Fibroblast of skin of back (primary cell): ENCODE data around the gene ATM.
"Not testable (repeated sequence)": the region's sequence is repeated elsewhere in the genome, so short reads cannot be mapped to it uniquely, and the experiment has no call there.

Experiments
- DNase-seq: peaks from one replicate; pipeline ENCODE4 v3.0.0-alpha.2; 2013

Gene ATM

DNA sequence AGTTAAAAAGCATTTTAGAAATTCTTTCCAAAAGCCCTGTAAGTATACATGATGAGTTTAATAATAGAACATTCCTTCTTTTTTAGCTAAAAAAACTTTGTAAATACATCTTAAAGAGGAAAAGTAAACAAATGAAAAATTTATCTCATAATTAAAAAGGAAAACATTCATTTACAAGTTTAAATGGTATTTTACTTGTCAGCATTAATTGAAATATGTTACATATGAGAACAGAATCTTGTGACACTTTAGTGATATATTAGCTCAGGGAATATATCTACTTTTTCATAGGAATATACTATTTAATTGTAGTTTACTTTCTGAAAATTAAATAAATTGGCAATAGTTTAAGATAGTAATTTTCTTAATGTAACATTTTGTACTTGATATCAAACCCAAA is 66.2 kb downstream of the ATM start:
- DNase-seq: not testable (repeated sequence)

DNA sequence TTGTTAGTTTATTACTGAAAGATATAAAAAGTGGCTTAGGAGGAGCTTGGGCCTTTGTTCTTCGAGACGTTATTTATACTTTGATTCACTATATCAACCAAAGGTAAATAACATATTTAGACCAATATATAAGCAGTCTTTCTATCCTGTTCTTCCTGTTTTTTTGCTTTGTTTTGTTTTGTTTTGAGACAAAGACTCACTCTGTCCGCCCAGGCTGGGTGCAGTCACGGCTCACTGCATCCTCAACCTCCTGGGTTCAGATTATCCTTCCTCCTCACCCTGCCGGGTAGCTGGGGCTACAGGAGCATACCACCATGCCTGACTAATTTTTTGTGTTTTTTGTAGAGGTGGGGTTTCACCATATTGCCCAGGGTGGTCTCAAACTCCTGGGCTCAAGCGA is 66.8 kb downstream of the ATM start:
- no peak for DNase-seq

DNA sequence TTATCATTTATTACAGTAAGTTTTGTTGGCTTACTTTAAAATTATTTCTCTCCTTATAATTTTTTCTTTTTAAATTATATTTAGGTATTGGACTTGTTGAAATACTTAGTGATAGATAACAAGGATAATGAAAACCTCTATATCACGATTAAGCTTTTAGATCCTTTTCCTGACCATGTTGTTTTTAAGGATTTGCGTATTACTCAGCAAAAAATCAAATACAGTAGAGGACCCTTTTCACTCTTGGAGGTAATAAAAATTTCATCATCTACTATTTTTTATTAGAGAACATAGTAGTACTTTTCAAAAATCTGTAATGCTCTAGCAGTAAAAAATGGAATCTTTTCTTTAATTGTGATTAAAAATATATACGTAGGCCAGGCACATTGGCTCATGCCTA is 70.4 kb downstream of the ATM start:
- no peak for DNase-seq

DNA sequence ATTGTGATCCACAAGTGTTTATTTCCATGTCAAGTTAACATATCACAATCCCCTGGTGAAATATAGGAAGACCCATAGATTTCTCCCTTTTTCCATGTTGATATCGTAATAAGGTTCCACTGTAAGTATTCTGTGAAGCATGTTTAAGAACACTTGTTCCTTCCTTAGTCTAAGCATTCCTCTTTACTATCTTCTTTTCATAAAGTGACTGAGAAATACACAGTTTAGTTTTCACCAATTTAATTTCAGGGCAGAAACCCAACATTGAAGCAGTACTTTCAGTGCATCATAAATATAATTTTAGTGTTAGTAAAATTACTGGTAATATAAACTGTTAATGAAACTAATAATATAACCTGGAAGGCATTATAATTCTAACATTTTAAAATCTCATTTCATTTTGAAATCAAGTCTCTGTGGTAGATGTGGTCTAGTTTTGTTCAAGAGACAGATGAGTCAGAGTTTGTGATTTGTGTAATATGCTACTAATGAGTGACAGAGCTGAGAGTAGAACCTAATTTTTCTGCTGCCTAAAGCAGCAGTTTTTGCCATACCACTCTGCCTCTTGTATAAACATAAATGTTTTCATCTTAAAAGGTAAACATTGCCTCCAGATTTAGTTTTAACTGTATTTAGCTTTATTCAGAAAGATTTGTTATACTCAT is 79.4 kb downstream of the ATM start:
- peak; percentile 36 for DNase-seq

DNA sequence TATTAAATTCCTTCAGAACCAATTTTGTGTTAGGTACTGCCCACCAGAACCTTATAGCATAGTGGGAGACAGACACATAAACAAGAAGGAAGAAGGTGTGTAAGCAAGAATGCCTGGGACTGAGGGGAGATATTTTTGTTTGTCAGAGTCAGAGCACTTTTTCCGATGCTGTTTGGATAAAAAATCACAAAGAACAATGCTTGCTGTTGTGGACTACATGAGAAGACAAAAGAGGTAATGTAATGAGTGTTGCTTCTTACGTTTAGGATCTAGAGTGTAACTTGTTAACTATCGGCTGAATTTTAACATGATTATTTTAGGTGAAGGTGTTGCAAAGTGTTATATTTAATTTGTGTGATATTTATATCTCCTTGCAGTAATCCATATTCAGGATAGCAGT is 84.9 kb downstream of the ATM start:
- no peak for DNase-seq

DNA sequence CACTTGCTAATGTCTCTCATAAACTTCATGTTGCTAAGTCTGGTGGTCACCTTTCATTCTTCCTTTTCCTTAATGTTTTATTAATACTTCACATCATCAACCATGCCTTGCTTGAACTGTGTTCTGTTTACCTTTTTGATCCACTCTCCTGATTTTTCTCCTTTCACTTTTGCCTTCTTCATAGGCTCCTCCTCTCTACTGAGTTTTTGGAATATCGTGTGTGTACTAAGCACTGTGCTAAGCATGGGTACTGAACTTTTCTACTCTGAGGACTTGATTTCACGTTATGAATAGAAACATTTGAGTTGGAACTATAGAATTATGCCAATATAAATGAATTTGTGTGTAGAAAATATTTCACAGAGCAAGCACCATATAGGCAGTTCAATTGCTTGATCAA is 90.6 kb downstream of the ATM start:
- DNase-seq: no peak

DNA sequence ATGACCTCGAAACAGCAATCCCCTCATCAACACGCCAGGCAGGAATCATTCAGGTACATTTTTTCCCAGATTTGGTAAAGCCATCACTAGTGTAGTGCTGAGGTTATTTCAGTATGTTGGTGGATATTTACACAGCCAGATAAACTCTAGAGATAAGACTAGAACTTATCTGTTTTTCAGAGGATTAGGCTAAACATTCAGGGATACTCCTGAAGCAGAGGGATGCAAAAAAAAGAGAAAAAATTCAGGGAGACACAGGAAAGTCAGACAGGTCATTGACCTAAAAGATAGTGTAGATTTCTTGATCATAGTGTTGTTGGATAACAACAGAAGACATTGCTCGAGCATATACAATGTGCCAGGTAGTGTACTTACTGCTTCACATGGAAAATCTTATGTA is 93.2 kb downstream of the ATM start:
- no peak for DNase-seq

DNA sequence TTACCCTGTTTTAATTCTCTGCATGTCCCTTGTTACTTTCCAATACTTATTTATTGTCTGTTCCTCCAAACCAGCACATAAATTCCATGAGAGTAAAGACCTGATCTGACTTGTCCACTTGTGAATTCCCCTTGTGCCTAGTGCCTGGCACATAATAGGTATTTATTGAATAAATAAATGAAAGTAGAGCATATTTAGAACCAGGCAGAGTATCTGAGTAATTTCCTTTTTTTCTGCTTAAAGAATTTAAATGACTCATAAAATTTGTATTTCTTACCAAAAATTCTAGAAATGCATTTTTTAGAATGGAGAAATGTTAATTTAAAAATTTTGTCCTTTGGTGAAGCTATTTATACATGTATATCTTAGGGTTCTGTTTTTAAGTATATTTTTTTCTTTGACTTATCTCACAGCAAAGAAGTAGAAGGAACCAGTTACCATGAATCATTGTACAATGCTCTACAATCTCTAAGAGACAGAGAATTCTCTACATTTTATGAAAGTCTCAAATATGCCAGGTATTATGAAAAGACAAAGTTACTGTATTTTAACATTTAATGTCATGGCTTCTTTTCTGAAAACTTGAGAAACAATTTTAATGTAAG is 96.8 kb downstream of the ATM start:
- DNase-seq: peak; percentile 81

DNA sequence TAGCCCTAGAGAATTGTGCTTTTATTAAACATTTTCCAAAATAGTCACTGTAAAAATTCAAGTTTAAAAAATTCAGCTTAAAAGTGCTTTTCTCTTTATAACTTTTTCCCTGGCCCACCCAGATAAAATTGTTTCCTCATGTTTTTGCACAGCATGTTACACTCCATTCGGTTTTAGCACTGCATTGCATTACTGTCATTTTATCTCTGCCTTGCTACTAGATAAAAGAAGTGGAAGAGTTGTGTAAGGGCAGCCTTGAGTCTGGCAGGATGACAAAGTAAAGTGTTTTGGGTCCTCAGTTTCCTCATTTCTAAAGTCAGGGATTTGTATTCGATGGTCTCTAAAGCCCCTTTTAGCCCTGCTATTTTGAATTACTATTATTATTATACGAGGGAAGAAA is 99.8 kb downstream of the ATM start:
- no peak for DNase-seq

DNA sequence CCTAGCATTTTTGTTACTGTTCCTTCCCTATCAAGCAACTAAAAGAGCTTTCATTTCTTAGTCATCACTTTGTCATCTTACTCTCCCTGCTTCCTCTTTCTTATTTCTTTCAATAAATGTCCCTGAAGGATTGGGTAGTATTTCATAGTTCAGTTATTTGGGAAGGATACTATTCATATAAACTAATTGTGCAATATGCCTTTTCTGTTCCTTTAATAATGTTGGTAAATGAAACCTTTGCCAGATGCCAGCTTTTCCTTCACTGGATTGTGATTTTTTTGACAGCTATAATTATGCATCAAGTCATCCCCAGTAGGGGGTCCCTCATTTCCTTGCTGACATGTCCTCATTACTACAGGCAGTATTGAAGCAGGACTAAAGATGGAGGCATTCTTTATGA is 101.7 kb downstream of the ATM start:
- peak; percentile 71 for DNase-seq

DNA sequence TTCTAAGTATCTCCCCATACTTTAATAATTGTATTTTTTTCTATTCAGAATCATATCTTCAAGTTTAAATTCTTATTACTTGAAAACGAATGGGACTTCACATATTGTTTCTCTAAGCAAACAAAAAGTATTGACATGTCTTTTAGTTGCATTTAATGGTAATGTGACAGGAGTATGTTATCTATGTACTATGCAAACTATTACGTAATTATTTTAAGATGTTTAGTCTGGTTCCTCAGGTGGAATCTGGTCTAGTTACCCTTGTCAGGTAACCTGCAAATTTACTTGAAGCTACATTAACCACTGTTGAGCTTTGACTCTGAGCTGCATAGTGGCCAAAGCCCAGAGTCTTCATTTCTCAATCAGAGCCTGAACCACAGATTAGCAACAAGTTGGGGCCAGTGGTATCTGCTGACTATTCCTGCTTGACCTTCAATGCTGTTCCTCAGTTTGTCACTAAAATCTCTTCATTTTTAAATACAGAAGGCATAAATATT is 110.6 kb downstream of the ATM start:
- DNase-seq: no peak

DNA sequence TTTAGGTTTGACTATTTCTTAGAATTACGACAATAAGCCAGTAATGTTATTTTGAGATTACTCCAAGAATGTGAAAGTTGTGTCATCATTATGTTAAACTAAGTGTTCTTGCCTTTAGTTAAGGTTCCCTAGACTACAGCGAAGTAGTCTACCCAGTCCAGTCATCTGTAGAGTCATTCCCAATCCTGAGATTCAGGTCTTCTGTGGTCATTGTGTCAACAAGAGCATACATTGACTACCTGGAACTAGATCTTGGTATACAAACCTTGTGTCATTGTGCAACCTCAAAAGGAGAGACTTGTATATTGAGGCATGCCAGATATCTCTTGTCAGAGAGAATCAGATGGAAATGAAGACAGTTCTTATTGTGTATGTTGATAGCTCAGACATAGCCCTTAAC is 115.9 kb downstream of the ATM start:
- DNase-seq: no peak

DNA sequence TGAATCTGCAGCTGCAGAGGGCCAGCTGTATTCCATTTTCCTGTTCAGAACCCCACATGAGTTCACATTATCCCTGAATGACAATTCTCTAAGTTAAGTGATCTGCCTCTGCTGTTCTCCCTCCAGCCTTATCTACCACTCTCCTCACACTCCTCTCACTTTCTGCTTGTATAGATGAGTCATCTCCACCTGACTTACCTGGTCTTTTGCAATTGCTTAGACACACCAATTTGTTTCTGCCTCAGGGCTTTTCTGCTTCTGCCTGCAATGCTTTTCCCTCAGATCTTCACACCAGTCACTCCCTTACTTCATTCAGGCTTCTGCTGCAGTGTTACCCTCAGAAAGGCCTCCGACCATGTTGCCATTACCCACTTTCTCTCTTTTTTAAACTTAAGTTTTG is 118.1 kb downstream of the ATM start:
- DNase-seq: no peak

DNA sequence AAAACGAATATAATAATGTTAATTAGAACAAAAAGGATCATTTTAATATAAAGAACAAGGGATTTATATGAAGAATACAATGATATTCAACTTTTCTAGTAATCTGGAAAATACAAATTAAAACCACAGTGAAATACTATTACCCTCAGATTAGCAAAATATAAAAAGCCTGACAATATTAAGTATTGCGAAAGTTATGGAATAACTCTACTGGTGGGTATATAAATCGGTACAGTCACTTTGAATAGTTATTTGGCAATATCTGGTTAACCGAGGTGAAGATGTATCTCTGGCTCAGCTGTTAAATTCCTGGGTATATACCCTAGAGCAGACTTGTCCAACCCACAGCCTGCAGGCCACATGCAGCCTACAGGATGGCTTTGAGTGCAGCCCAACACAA is 118.8 kb downstream of the ATM start:
- DNase-seq: no peak

DNA sequence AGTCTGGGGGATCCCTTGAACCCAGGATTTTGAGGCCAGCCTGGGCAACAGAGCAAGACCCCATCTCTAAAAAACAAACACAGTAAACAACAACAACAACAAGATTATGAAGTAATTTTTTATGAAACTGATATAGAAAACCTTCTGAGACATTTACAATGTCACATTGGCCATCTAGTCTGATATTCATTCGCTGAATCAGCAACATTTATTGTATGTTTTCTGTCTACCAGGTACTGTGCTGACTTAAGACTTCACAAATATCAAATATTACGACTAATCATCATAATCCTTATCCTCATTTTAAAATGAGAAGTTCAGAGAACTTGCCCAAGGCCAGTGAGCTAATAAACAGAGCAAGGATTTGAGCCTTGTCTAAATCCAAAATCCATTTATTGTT is 120.8 kb downstream of the ATM start:
- no peak for DNase-seq

DNA sequence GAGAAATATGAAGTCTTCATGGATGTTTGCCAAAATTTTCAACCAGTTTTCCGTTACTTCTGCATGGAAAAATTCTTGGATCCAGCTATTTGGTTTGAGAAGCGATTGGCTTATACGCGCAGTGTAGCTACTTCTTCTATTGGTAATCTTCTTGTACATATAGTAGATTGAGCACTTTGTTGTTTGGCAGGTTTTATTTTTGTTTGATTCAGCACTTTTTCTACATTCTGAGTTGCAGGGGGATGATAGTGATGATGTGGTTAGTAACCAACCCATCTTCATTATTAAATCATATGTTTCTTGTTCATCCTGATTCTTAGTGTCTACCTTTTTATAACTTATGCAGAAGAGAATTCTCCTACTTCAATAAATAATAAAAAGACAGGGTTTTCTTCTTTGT is 122.9 kb downstream of the ATM start:
- DNase-seq: no peak

DNA sequence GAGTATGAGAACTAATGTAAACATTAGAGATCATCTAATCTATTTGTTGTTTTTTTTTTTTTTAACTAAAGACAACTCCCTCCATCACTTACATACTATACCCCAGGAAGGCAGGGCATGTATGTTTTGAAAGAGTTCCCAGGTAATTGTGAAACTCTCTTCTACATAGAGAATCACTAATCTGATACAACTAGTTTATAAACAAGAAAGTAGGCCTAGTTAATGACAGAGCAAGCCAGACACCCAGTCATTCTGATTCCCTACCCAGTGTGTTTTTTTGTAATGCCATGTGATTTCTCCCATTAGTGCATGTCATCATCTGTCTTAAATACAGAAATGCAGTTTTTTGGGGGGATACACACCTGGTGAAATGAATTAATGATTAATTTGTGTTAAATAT is 123.6 kb downstream of the ATM start:
- DNase-seq: no peak

DNA sequence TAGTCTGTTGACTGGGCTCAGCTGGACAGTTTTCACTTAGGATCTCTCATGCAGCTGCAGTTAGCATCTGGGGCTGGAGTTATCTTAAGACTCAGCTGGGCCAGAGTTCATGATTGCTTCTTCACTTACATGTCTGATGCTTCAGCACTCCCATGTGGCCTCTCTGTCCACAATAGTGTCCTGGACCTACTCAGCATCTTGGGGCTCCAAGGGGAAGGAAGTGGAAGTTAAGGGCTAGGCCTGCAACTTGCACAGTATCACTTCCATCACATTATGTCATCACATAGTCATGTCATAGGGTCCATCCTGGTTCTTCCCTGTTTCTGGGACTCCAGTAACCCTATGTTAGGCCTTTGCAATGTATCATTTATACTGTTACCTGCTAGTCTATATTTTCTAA is 128.6 kb downstream of the ATM start:
- no peak for DNase-seq

DNA sequence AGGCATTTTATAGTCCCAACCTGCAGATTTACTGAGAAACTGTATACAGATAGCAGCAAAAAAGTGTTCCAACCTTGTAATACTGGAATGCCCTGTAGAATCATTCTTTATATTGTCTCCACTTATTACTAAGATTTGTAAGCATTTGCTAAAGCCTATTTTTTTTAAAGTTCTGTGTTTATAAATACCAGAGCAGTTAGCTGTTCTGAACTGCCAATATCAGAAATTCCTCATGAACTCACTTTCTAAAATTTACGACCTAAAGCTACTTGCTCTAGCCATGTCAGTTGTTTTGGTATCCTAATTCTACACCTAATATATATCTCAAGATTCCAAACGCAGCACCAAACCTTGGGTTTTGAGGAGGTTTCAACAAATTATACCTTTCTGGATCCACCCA is 141.3 kb downstream of the ATM start:
- peak; percentile 57 for DNase-seq

DNA sequence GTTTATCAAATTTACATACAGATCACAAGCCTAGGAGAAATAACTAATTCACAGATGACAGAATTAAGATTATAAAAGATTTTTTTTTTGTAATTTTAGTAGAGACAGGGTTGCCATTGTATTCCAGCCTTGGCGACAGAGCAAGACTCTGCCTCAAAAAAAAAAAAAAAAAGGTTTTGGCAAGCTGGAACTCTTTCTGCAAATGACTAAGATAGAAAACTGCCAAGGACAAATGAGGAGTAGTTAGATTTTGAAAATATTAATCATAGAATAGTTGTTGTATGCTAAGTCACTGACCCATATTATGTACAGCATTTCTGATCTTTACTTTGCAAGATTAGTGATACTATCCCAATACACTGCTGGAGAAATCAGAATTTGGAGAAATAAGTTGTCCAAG is 145.3 kb downstream of the ATM start:
- peak; percentile 28 for DNase-seq

DNA sequence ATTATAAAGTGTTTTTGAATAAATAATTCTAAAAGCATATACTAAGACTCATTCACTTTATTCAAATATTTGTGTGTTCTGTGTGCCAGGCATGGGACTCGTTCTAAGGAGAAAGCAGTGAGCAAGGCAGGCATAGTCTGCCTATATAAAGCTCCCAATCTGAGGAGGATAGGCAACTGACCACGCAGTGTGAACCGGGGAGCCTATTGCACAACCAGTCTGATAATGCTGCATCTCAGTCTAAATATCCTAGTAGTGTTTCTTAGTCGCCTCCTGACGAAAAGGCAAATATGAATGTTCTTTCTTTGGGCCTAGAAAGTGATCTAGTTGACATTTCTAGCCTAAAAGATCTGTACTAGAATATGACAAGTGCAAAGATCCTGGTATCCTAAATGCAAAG is 146.2 kb downstream of the ATM start:
- no peak for DNase-seq

DNA sequence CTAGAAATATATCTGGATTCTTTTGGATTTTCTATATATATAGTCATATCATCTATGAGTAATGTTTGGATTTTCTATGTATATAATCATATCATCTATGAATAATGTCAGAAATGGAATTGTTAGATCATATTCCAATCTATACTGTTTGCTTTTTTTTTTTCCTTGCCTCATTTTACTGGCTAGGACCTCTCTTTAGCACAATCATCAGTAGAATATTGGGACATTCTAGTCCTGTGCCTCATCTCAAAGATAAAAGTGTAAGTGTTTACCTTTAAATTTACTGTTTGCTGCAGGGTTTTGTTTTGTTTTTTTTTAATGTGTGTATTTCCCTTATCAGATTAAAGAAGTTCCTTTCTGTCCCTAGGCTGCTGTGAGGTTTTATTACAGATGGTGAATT is 147.4 kb downstream of the ATM start:
- DNase-seq: no peak

DNA sequence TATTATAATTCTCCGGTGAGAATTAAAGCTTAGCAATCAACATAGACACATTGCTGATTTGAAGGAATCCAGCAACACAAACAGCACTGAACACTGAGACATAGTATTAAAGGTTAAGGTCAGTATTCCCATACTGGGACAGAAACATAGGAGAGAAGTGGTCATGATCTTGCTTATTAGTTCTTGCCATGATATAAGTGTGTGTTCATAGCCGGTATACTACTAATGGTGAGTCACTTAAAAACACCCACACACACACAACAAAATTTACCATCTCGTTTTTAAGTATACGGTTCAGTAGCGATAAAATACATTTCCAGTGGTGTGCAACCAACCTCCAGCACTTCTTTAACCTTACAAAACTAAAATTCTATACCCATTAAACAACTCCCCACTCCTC is 148.1 kb downstream of the ATM start:
- DNase-seq: no peak

DNA sequence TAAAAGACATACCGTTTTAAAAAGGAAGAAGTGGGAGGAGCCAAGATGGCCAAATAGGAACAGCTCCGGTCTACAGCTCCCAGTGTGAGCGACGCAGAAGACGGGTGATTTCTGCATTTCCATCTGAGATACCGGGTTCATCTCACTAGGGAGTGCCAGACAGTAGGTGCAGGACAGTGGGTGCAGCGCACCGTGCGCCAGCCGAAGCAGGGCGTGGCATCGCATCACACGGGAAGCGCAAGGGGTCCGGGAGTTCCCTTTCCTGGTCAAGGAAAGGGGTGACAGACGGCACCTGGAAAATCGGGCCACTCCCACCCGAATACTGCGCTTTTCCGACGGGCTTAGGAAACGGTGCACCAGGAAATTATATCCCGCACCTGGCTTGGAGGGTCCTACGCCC is 150.6 kb downstream of the ATM start:
- not testable (repeated sequence) for DNase-seq

DNA sequence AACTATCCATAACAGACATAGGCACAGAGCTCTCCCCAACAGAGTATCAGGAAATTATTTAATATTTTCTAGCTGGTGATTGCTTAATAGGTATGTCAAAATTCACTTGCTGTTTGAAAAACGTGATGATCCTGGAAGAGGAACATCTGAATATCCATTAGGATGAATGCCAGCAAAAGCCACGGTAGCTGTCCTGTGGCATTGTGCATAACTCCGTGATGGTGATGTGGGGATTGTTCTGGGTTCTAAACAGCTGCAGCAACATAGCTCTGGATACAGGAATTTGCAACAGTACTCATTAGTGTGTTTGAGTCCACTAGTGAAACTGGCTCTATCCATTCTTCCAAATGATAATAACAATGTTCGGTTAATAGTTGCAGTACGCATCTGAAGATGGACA is 165.7 kb downstream of the ATM start:
- DNase-seq: no peak
